ELF-1 (cell line): ENCODE measurements around the gene KMT5B.

Experiments used
- DNase-seq: peaks from one replicate; pipeline ENCODE4 v3.0.0-alpha.2; 2016; ENCODE audit warnings: low read depth, low spot score

Gene KMT5B

GRCh38 chr11:68120273-68121066 is 92.6 kb downstream of the KMT5B start:
- DNase-seq, result peak; percentile 44

GRCh38 chr11:68118706-68119448 is 94.2 kb downstream of the KMT5B start:
- DNase-seq, result peak; percentile 66

- DNase-seq, result peak; percentile 90
Observed at GRCh38 chr11:68117853-68118470, 95.1 kb downstream of the KMT5B start.

- DNase-seq, result no peak
Observed at GRCh38 chr11:68116974-68117373, 96.1 kb downstream of the KMT5B start.

GRCh38 chr11:68116126-68116525 is 97.0 kb downstream of the KMT5B start:
- DNase-seq, result no peak

- no peak for DNase-seq
Observed at GRCh38 chr11:68115285-68115684, 97.8 kb downstream of the KMT5B start.

- no peak for DNase-seq
Observed at GRCh38 chr11:68113986-68114385, 99.1 kb downstream of the KMT5B start.

GRCh38 chr11:68107689-68108088 is 105.4 kb downstream of the KMT5B start:
- no peak for DNase-seq

- no peak for DNase-seq
Observed at GRCh38 chr11:68106165-68106940, 106.7 kb downstream of the KMT5B start.
